ENCODE results near the gene TMEM117.

DNA sequence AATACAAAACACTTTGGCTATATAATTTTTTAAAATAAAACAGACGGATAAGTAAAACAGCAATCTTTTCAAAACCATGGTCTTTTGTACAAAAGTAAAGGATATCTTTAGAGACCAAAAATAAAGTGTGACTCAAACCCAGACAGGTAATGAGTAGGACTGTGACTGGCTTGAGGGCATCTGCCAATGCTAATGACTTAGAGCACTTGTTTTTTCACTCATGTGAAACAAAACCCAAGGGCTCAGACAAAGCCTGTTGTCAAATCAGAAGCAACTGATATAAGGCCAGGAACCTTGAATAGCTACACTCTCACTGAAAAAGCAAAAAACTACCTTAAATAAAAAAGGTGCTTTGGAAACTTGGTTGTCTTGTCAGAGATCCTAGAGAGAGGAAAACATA, 357.4 kb downstream of the TMEM117 start:
- TF ChIP-seq CTCF (IDR thresholded peaks at IDR 0.05; ENCODE audit: low read depth, low read length): no peak
- TF ChIP-seq EZH2phosphoT487 (IDR thresholded peaks at IDR 0.05; ENCODE audit: low read depth): peak; percentile 53; the same call in 1 of the 2 replicates
